CD14-positive monocyte (primary cell): Measurements from ENCODE around the gene SLC9A8. TPM values are rescaled to one million over a fixed set of nuclear protein-coding genes. Genes with fewer than 3 reads are reported as not detected.

Source experiments
- DNase-seq, 3 donors: peaks; one replicate each; pipeline ENCODE4 v3.0.0-alpha.2; 2011 to 2022
- H2AFZ ChIP-seq: 2 replicates; pipeline ENCODE4 v1.6.0; 2012; ENCODE audit warnings: mild to moderate bottlenecking, low read depth, low read length, inconsistent platforms; ENCODE audit not compliant: insufficient read depth, poor library complexity, severe bottlenecking
- H3K27ac ChIP-seq, 2 donors: 1 replicate in 1 of 2; 2 replicates in 1 of 2; pipeline ENCODE4 v1.5.1; 2012 to 2013; ENCODE audit warnings: low read length in 2 of 2, control low read depth in 1 of 2, inconsistent platforms in 1 of 2, low read depth in 1 of 2, mild to moderate bottlenecking in 1 of 2
- H3K27me3 ChIP-seq, 2 donors: one replicate each; pipeline versions ENCODE4 v1.6.0 to v1.6.1; 2011 to 2013; ENCODE audit warnings: low read length in 2 of 2; ENCODE audit not compliant: control insufficient read depth in 2 of 2, insufficient read depth in 2 of 2
- H3K36me3 ChIP-seq, 2 donors: replicated peaks in 1 of 2; 1 replicate in 1 of 2; 2 replicates in 1 of 2; pipeline versions ENCODE4 v1.5.1 to v1.6.1; 2012 to 2013; ENCODE audit warnings: low read length in 2 of 2, control low read depth in 1 of 2, inconsistent platforms in 1 of 2, mild to moderate bottlenecking in 1 of 2; ENCODE audit not compliant: insufficient read depth in 2 of 2, control insufficient read depth in 1 of 2
- H3K4me1 ChIP-seq, 2 donors: 1 replicate in 1 of 2; 2 replicates in 1 of 2; pipeline versions ENCODE4 v1.5.1 to v1.6.1; 2012 to 2013; ENCODE audit warnings: low read length in 2 of 2, control low read depth in 1 of 2, inconsistent platforms in 1 of 2, mild to moderate bottlenecking in 1 of 2, moderate library complexity in 1 of 2; ENCODE audit not compliant: insufficient read depth in 2 of 2, control insufficient read depth in 1 of 2
- H3K4me2 ChIP-seq: replicated peaks from 2 replicates; pipeline ENCODE3; 2012; ENCODE audit warnings: low read length, moderate library complexity, mild to moderate bottlenecking; ENCODE audit not compliant: poor library complexity, severe bottlenecking; ENCODE audit errors: extremely low read depth
- H3K4me3 ChIP-seq, 3 experiments: fragments of 200-600 bp in 1 of 3; sonication (generic) in 1 of 3; replicated peaks in 1 of 3; 1 replicate in 2 of 3; 2 replicates in 1 of 3; pipeline ENCODE4 v1.5.1; 2011 to 2013; ENCODE audit warnings: low read length in 3 of 3, mild to moderate bottlenecking in 3 of 3, control low read depth in 2 of 3, low read depth in 2 of 3, inconsistent platforms in 1 of 3, moderate library complexity in 1 of 3
- H3K79me2 ChIP-seq: 2 replicates; pipeline ENCODE4 v1.6.0; 2012; ENCODE audit warnings: mild to moderate bottlenecking, control low read depth, inconsistent platforms, low read length, moderate library complexity; ENCODE audit not compliant: insufficient read depth
- H3K9ac ChIP-seq: 2 replicates; pipeline ENCODE4 v1.6.0; 2017; ENCODE audit warnings: low read length, mild to moderate bottlenecking; ENCODE audit not compliant: insufficient read depth, poor library complexity, severe bottlenecking
- H3K9me3 ChIP-seq, 2 donors: replicated peaks in 1 of 2; 1 replicate in 1 of 2; 2 replicates in 1 of 2; pipeline versions ENCODE4 v1.5.1 to v1.6.1; 2012 to 2013; ENCODE audit warnings: low read length in 2 of 2, control low read depth in 1 of 2; ENCODE audit not compliant: control insufficient read depth in 1 of 2, insufficient read depth in 1 of 2
- H4K20me1 ChIP-seq: 2 replicates; pipeline ENCODE4 v1.6.0; 2012; ENCODE audit warnings: mild to moderate bottlenecking, low read length, control low read depth, moderate library complexity; ENCODE audit not compliant: insufficient read depth
- H3K27ac Mint-ChIP-seq, 7 donors: one replicate each; pipeline ENCODE4 v1.8.0; 2020; ENCODE audit warnings: mild to moderate bottlenecking in 7 of 7, mixed read lengths in 7 of 7, moderate library complexity in 6 of 7, inconsistent platforms in 2 of 7
- H3K27me3 Mint-ChIP-seq, 3 donors: one replicate each; pipeline ENCODE4 v1.8.0; 2021 to 2022; ENCODE audit warnings: low read depth in 3 of 3, mild to moderate bottlenecking in 3 of 3, mixed read lengths in 3 of 3, moderate library complexity in 3 of 3, inconsistent platforms in 1 of 3
- H3K36me3 Mint-ChIP-seq, 2 donors: one replicate each; pipeline ENCODE4 v1.8.0; 2020; ENCODE audit warnings: mixed read lengths in 2 of 2, inconsistent platforms in 1 of 2, mild to moderate bottlenecking in 1 of 2
- H3K4me1 Mint-ChIP-seq: one replicate; pipeline ENCODE4 v1.8.0; 2020; ENCODE audit warnings: mild to moderate bottlenecking, mixed read lengths
- H3K4me3 Mint-ChIP-seq, 2 donors: one replicate each; pipeline ENCODE4 v1.8.0; 2020; ENCODE audit warnings: mild to moderate bottlenecking in 2 of 2, mixed read lengths in 2 of 2, moderate library complexity in 1 of 2
- H3K9me3 Mint-ChIP-seq, 7 donors: one replicate each; pipeline ENCODE4 v1.8.0; 2020 to 2022; ENCODE audit warnings: mixed read lengths in 7 of 7, mild to moderate bottlenecking in 6 of 7, moderate library complexity in 6 of 7, inconsistent platforms in 2 of 7
- WGBS: methylation state at CpG from one replicate; pipeline ENCODE4 v1.1.5; 2013; ENCODE audit warnings: missing lambda C conversion rate; ENCODE audit not compliant: insufficient coverage; 5-methylcytosine and 5-hydroxymethylcytosine counted together
- intact Hi-C, 2 donors: fragments of 100-400 bp; cut with micrococcal nuclease; formaldehyde crosslinking; loops; one replicate each; pipeline versions ENCODE4 v1.15.0 to v1.15.1; 2023
- polyA plus RNA-seq, 3 donors: library from polyadenylated mRNA; depleted of rRNA in 1 of 3; unstranded in 2 of 3; stranded (reverse) in 1 of 3; fragments of 300-500 nt in 2 of 3; fragments of >200 nt in 1 of 3; fragmentation: Illumina TruSeq in 2 of 3; gene quantifications; 1 replicate in 2 of 3; 2 replicates in 1 of 3; pipeline ENCODE4 v1.2.3, GENCODE V29; 2012 to 2021
- TF ChIP-seq, protein P1 (sequence below): fragments of 200-600 bp; IDR thresholded peaks from one replicate; pipeline ENCODE4 v1.8.0; 2022; ENCODE audit warnings: antibody characterized with exemption, mild to moderate bottlenecking

SLC9A8 gene
- polyA plus RNA-seq, 3 donors, result 3.0 to 14.6 (median 3.3) TPM

DNA sequence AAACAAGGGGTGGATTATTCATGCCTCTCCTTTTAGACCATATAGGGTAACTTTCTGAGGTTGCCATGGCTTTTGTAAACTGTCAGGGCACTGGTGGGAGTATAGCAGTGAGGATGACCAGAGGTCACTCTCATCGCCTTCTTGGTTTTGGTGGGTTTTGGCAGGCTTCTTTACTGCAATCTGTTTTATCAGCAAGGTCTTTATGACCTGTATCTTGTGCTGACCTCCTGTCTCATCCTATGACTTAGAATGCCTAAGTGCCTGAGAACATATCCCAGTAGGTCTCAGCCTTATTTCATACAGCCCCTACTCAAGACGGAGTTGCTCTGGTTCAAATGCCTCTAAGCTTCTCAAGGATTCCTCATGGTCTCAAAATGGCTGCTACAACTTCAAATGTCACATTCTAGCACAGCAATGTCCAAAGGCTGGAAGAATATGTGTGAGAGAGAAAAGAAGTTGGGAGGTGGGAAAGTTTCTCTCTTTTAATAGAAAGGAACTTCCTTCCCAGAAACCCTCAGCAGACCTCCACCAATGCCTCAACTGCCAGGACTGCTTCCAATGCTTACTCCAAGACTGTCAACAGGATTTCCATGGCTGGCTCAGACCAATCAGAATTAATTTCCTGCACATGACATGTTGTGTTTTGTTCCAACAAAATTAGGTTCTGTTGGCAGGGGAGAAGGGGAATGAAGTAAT lies 46.6 kb upstream of the SLC9A8 start:
- H3K4me1 ChIP-seq, result peaks cover 68 to 69% of the 10 kb centered on the region in 2 donors
- peaks cover 0 to 5% (median 2%) of the 10 kb centered on the region in 3 donors for H3K27me3 Mint-ChIP-seq
- DNase-seq, result no peak
- H3K36me3 ChIP-seq, result no peaks in the 10 kb centered on the region
- H3K27ac ChIP-seq, result peak overlapping the region in 1 of 2 donors; percentile 88
- H3K4me3 Mint-ChIP-seq, result no peak overlapping the region
- H3K4me2 ChIP-seq, result peak overlapping the region; percentile 52
- no CpG with 5 or more reads among the region's 2 CpGs for WGBS
- no peaks in the 10 kb centered on the region for H4K20me1 ChIP-seq
- peak overlapping the region; percentile 89 to 98 (median 94) for H3K27ac Mint-ChIP-seq
- peaks cover 4 to 11% of the 10 kb centered on the region in 2 donors for H3K36me3 Mint-ChIP-seq
- H3K9me3 ChIP-seq, result no peaks in the 10 kb centered on the region
- peak overlapping the region; percentile 24 for H2AFZ ChIP-seq
- peaks cover 68% of the 10 kb centered on the region for H3K4me1 Mint-ChIP-seq
- H3K27me3 ChIP-seq, result no peaks in the 10 kb centered on the region
- H3K9me3 Mint-ChIP-seq, result peaks cover 0 to 6% (median 0%) of the 10 kb centered on the region in 7 donors
- intact Hi-C loops, result loop anchor here (5.0 kb wide), 2 partner anchors 46 to 54 kb away; partner anchors contain the start of genes SLC9A8 (in 2 of the 2) and B4GALT5 (in 1 of the 2)
- TF ChIP-seq, protein P1, sequence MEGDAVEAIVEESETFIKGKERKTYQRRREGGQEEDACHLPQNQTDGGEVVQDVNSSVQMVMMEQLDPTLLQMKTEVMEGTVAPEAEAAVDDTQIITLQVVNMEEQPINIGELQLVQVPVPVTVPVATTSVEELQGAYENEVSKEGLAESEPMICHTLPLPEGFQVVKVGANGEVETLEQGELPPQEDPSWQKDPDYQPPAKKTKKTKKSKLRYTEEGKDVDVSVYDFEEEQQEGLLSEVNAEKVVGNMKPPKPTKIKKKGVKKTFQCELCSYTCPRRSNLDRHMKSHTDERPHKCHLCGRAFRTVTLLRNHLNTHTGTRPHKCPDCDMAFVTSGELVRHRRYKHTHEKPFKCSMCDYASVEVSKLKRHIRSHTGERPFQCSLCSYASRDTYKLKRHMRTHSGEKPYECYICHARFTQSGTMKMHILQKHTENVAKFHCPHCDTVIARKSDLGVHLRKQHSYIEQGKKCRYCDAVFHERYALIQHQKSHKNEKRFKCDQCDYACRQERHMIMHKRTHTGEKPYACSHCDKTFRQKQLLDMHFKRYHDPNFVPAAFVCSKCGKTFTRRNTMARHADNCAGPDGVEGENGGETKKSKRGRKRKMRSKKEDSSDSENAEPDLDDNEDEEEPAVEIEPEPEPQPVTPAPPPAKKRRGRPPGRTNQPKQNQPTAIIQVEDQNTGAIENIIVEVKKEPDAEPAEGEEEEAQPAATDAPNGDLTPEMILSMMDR, result no peak
- no peak overlapping the region for H3K9ac ChIP-seq
- H3K79me2 ChIP-seq, result no peaks in the 10 kb centered on the region
- peak overlapping the region in 1 of 3 experiments; percentile 56 for H3K4me3 ChIP-seq

DNA sequence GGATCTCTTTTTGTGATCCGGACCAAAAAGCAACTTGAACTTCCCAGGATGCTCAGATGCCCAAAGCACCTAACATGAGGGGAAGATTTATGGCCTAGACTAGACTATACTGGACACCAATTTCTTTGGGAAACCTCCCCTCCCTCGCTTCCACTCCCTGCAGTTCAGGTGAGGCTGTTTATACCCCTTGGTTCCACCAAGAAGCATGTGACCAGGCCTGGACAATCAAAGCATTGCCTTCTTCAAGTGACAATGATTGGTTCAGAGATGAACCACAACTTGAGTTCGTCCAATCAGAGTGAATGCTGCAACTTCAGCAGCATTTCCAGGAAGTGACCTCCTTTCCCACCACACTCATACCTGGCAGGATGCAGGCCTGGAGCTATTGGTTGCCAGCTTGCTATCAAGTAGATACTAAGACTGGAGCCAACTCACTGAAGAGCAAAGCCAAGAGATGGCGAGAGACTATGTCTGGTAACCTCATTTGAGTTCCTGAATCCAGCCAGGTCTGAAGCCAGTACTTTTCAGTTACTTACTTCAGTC lies 45.6 kb upstream of the SLC9A8 start:
- intact Hi-C loops, result loop anchor here (5.0 kb wide), 2 partner anchors 45 to 55 kb away; partner anchors contain the start of genes SLC9A8 (in 2 of the 2) and B4GALT5 (in 1 of the 2)
- peak in 1 of 3 donors; percentile 31 for DNase-seq
- Histone ChIP-seq H2AFZ (peak overlapping the region; percentile 10), H4K20me1 (no peaks in the 10 kb centered on the region), H3K4me2 (no peak overlapping the region), H3K9me3 (no peaks in the 10 kb centered on the region), H3K4me1 (peaks cover 77 to 78% of the 10 kb centered on the region in 2 donors), H3K9ac (no peak overlapping the region), H3K27me3 (no peaks in the 10 kb centered on the region), H3K4me3 (peak overlapping the region in 1 of 3 experiments; percentile 63), H3K27ac (peak overlapping the region in 1 of 2 donors; percentile 88), H3K36me3 (no peaks in the 10 kb centered on the region), H3K79me2 (no peaks in the 10 kb centered on the region)
- TF ChIP-seq, protein P1, result no peak
- Mint-ChIP-seq H3K36me3 (peaks cover 4 to 11% of the 10 kb centered on the region in 2 donors), H3K27ac (peak overlapping the region; percentile 79 to 98 (median 95)), H3K4me1 (peaks cover 75% of the 10 kb centered on the region), H3K27me3 (peaks cover 0 to 5% (median 2%) of the 10 kb centered on the region in 3 donors), H3K4me3 (no peak overlapping the region), H3K9me3 (peaks cover 0 to 6% (median 0%) of the 10 kb centered on the region in 7 donors)
- 86% methylated on average over 3 of the region's 4 CpGs for WGBS
